GM08714 (cell line): ENCODE data around the gene CHST11.
"Not testable (repeated sequence)": the region's sequence is repeated elsewhere in the genome, so short reads cannot be mapped to it uniquely, and the experiment has no call there.

Source experiments
- H3K4me3 ChIP-seq: fragments of 200-500 bp; sonication (Bioruptor generic); 2 replicates; pipeline ENCODE4 v1.5.1; 2014; ENCODE audit warnings: mild to moderate bottlenecking, low read length, inconsistent platforms
- ZNF274 ChIP-seq: IDR thresholded peaks from 2 replicates; pipeline ENCODE4 v1.6.1; 2012; ENCODE audit warnings: mild to moderate bottlenecking, low read depth, low read length

The CHST11 gene

GRCh38 chr12:104568935-104569334, 112.2 kb downstream of the CHST11 start:
- no peak for TF ChIP-seq ZNF274
- H3K4me3 ChIP-seq: no peak overlapping the region

- peak overlapping the region; percentile 42; the same call in 1 of the 2 replicates for H3K4me3 ChIP-seq
- TF ChIP-seq ZNF274: no peak
These were observed 112.8 kb downstream of the CHST11 start for GRCh38 chr12:104569346-104570173.

- H3K4me3 ChIP-seq: peak overlapping the region; percentile 39; the same call in 1 of the 2 replicates
- TF ChIP-seq ZNF274: no peak
These were observed 113.6 kb downstream of the CHST11 start for GRCh38 chr12:104570174-104570907.

- no peak for TF ChIP-seq ZNF274
- no peak overlapping the region; the same call in 1 of the 2 replicates for H3K4me3 ChIP-seq
These were observed 114.6 kb downstream of the CHST11 start for GRCh38 chr12:104571328-104571727.

- H3K4me3 ChIP-seq: not testable (repeated sequence)
These were observed 117.6 kb downstream of the CHST11 start for GRCh38 chr12:104574353-104574752.

- H3K4me3 ChIP-seq: not testable (repeated sequence)
These were observed 118.0 kb downstream of the CHST11 start for GRCh38 chr12:104574758-104575157.

GRCh38 chr12:104575442-104576186, 118.9 kb downstream of the CHST11 start:
- no peak overlapping the region for H3K4me3 ChIP-seq
- no peak for TF ChIP-seq ZNF274

GRCh38 chr12:104576187-104576778, 119.5 kb downstream of the CHST11 start:
- TF ChIP-seq ZNF274: no peak
- no peak overlapping the region for H3K4me3 ChIP-seq

- H3K4me3 ChIP-seq: no peak overlapping the region
- no peak for TF ChIP-seq ZNF274
These were observed 120.3 kb downstream of the CHST11 start for GRCh38 chr12:104576980-104577580.

GRCh38 chr12:104577581-104577981, 120.8 kb downstream of the CHST11 start:
- TF ChIP-seq ZNF274: no peak
- H3K4me3 ChIP-seq: no peak overlapping the region

GRCh38 chr12:104578453-104578852, 121.7 kb downstream of the CHST11 start:
- no peak overlapping the region for H3K4me3 ChIP-seq
- TF ChIP-seq ZNF274: no peak

GRCh38 chr12:104579718-104580495, 123.2 kb downstream of the CHST11 start:
- no peak for TF ChIP-seq ZNF274
- no peak overlapping the region for H3K4me3 ChIP-seq

GRCh38 chr12:104581005-104581570, 124.3 kb downstream of the CHST11 start:
- no peak for TF ChIP-seq ZNF274
- H3K4me3 ChIP-seq: peak overlapping the region; percentile 34; the same call in 1 of the 2 replicates
